Muscle of leg (tissue), 16 donors: ENCODE measurements around the gene C11orf24. TPM values are rescaled to one million over a fixed set of nuclear protein-coding genes. Genes with fewer than 3 reads are reported as not detected.

Source experiments
- DNase-seq: peaks from one replicate; pipeline ENCODE4 v3.0.0; 2013
- H3K27ac ChIP-seq: one replicate; pipeline ENCODE4 v1.5.1; 2013; ENCODE audit warnings: mild to moderate bottlenecking, low read length, control low read depth
- H3K27me3 ChIP-seq: one replicate; pipeline ENCODE4 v1.6.1; 2013; ENCODE audit warnings: low read length; ENCODE audit not compliant: control insufficient read depth, insufficient read depth
- H3K36me3 ChIP-seq: one replicate; pipeline ENCODE4 v1.6.1; 2013; ENCODE audit warnings: low read length; ENCODE audit not compliant: control insufficient read depth, insufficient read depth
- H3K4me1 ChIP-seq: one replicate; pipeline ENCODE4 v1.6.1; 2013; ENCODE audit warnings: low read length; ENCODE audit not compliant: control insufficient read depth, insufficient read depth
- H3K4me3 ChIP-seq: one replicate; pipeline ENCODE4 v1.5.1; 2013; ENCODE audit warnings: low read length, control low read depth
- H3K9me3 ChIP-seq: replicated peaks from 2 replicates; pipeline ENCODE4 v1.6.1; 2013; ENCODE audit warnings: low read depth, low read length; ENCODE audit not compliant: control insufficient read depth
- WGBS: methylation state at CpG from one replicate; pipeline ENCODE4 v1.1.5; 2013; ENCODE audit warnings: missing lambda C conversion rate; ENCODE audit not compliant: insufficient coverage; 5-methylcytosine and 5-hydroxymethylcytosine counted together
- long read RNA-seq, 11 donors: transcript quantifications; one replicate each; lab custom pipeline, GENCODE V29; 2026
- polyA plus RNA-seq, 8 donors: library from polyadenylated mRNA; unstranded; fragments of 120-200 nt; gene quantifications; one replicate each; pipeline versions ENCODE4 v1.2.1 to v1.2.3, GENCODE V29; 2013; ENCODE audit warnings: inconsistent platforms in 1 of 8, low replicate concordance in 1 of 8; ENCODE audit not compliant: insufficient read length in 8 of 8, insufficient read depth in 1 of 8
- total RNA-seq: library from RNA; stranded (reverse); fragments of 120-200 nt; gene quantifications from one replicate; pipeline ENCODE4 v1.2.4, GENCODE V29; 2013

Gene C11orf24
- 14.7 TPM for total RNA-seq
- 10 to 100 TPM; 24.6 to 39.0 (median 29.6) TPM for polyA plus RNA-seq
- long read RNA-seq, donor 1, partial matches to known transcripts = 0 of 3 reads
- long read RNA-seq, donor 1, other reads (novel, unspliced or antisense) = 0 of 3 reads
- long read RNA-seq, donor 2, partial matches to known transcripts = 0 of 2 reads
- long read RNA-seq, donor 2, other reads (novel, unspliced or antisense) = 0 of 2 reads
- long read RNA-seq, donor 3, transcript C11orf24-201 (4 exons, 2,063 nt) = major isoform, 8 of 8 reads
- long read RNA-seq, donor 3, partial matches to known transcripts = 0 of 8 reads
- long read RNA-seq, donor 3, other reads (novel, unspliced or antisense) = 0 of 8 reads
- long read RNA-seq, donor 4, transcript C11orf24-201 (4 exons, 2,063 nt) = major isoform, 7 of 8 reads
- long read RNA-seq, donor 4, partial matches to known transcripts = 0 of 8 reads
- long read RNA-seq, donor 4, other reads (novel, unspliced or antisense) = 0 of 8 reads
- long read RNA-seq, donor 5, transcript C11orf24-201 (4 exons, 2,063 nt) = major isoform, 33 of 46 reads
- long read RNA-seq, donor 5, partial matches to known transcripts = 10 of 46 reads
- long read RNA-seq, donor 5, other reads (novel, unspliced or antisense) = 0 of 46 reads
- long read RNA-seq, donor 6, transcript C11orf24-201 (4 exons, 2,063 nt) = major isoform, 11 of 17 reads
- long read RNA-seq, donor 6, partial matches to known transcripts = 5 of 17 reads
- long read RNA-seq, donor 6, other reads (novel, unspliced or antisense) = 0 of 17 reads
- long read RNA-seq, donor 7, transcript C11orf24-201 (4 exons, 2,063 nt) = major isoform, 10 of 11 reads
- long read RNA-seq, donor 7, partial matches to known transcripts = 0 of 11 reads
- long read RNA-seq, donor 7, other reads (novel, unspliced or antisense) = 0 of 11 reads
- long read RNA-seq, donor 8, transcript C11orf24-201 (4 exons, 2,063 nt) = major isoform, 5 of 5 reads
- long read RNA-seq, donor 8, partial matches to known transcripts = 0 of 5 reads
- long read RNA-seq, donor 8, other reads (novel, unspliced or antisense) = 0 of 5 reads
- long read RNA-seq, donor 9, transcript C11orf24-201 (4 exons, 2,063 nt) = major isoform, 12 of 12 reads
- long read RNA-seq, donor 9, partial matches to known transcripts = 0 of 12 reads
- long read RNA-seq, donor 9, other reads (novel, unspliced or antisense) = 0 of 12 reads
- long read RNA-seq, donor 10, transcript C11orf24-201 (4 exons, 2,063 nt) = major isoform, 5 of 32 reads
- long read RNA-seq, donor 10, partial matches to known transcripts = 23 of 32 reads
- long read RNA-seq, donor 10, other reads (novel, unspliced or antisense) = 0 of 32 reads
- long read RNA-seq, donor 11, transcript C11orf24-201 (4 exons, 2,063 nt) = major isoform, 9 of 15 reads
- long read RNA-seq, donor 11, partial matches to known transcripts = 5 of 15 reads
- long read RNA-seq, donor 11, other reads (novel, unspliced or antisense) = 0 of 15 reads

DNA sequence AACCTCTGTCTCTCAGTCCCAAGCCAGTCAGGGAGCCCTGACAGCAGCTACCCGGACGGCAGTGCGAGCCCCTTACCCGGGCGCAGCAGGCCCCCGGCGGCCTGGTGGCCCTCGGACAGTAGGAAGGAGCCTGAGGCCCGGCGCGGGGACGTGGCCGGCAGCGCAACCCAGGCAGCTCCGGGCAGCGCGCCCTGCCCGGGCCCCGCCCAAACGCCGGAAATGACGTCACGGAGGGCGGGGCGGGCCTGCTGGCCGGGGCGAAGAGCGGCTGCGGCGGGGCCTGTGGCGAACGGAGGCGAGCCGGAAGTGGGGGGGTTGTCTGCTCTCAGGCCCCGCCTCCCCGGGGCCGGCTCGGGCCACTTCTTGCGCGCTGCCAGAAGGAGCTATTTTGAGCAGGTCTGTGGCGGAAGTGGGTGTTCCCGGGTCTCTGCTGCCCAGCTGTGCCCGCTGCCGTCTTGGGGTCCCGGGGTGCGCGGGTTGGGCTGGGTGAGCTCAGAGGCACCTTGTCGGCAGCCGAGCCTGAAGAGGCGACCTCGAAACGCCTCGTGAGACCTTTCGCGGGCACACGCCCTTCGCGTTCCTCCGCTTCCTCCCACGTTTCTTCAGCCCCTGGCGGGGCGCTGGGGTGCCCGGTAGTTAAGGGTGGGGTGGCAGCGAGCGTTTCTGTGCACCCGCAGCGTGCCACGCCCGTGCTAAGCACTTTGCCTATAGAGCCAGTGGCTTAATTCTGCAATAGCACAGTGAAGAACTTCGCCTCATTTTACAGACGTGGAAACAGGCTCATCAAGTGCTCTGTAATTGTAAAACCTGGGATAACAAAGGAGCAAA, at the start of gene C11orf24:
TSS of gene C11orf24 (minus strand) at position 193 of the 828 bp plus-strand sequence. CDS start 8,206 bp downstream, outside the sequence.
- Histone ChIP-seq H3K4me1 (peaks cover 23% of the 10 kb centered on the region), H3K27ac (peak within 1 kb of the TSS; percentile 96), H3K9me3 (no peaks in the 10 kb centered on the region), H3K4me3 (peak within 1 kb of the TSS; percentile 97), H3K36me3 (peaks cover 15% of the 10 kb centered on the region), H3K27me3 (no peaks in the 10 kb centered on the region)
- DNase-seq = peak; percentile 97
- WGBS = under 1% methylated on average over 68 of the region's 71 CpGs

DNA sequence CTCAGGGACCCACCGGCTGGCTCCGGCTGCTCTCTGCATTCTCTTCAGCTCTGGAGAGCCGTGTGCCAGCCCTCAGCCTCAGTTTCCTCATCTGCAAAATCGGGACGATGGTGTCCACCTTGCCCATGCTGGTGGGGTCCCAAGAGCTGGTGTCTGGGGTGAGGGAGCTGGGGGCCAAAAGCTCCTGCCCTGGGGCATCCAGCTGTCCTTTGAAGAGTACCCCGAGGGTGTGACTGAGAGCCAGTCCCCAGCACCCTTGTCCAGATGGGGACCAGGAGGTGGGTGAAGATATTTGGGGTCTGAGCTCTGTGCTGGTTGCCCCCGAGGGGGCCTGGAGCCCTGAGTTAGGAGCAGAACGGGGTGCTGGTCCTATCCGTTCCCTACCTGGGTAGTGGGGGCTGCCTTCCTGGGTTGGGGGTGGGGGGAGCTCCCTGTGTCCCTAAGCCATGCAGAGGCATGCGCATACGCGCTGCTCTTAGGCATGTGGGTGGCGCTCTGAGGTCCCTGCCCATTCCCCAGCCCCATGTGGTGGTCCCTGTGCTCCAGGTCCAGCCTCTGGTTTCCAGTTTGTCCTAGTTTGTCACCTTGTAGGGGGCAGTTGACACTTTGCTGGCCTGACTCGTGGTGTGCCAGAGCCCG, 45.5 kb upstream of the C11orf24 start:
- no peak for DNase-seq
- peaks cover 3% of the 10 kb centered on the region for H3K27me3 ChIP-seq
- H3K9me3 ChIP-seq = no peaks in the 10 kb centered on the region
- H3K4me3 ChIP-seq = no peak overlapping the region
- peaks cover 5% of the 10 kb centered on the region for H3K36me3 ChIP-seq
- H3K4me1 ChIP-seq = peaks cover 56% of the 10 kb centered on the region
- peak overlapping the region; percentile 84 for H3K27ac ChIP-seq
- 64% methylated on average over 11 of the region's 15 CpGs for WGBS

- peaks cover 3% of the 10 kb centered on the region for H3K27me3 ChIP-seq
- peak; percentile 64 for DNase-seq
- H3K36me3 ChIP-seq = no peaks in the 10 kb centered on the region
- 44% methylated on average over 17 of the region's 19 CpGs for WGBS
- H3K4me1 ChIP-seq = peaks cover 53% of the 10 kb centered on the region
- H3K9me3 ChIP-seq = no peaks in the 10 kb centered on the region
- peak overlapping the region; percentile 68 for H3K4me3 ChIP-seq
- peak overlapping the region; percentile 91 for H3K27ac ChIP-seq
Observed at GRCh38 chr11:68315171-68315920, 43.6 kb upstream of the C11orf24 start.

DNA sequence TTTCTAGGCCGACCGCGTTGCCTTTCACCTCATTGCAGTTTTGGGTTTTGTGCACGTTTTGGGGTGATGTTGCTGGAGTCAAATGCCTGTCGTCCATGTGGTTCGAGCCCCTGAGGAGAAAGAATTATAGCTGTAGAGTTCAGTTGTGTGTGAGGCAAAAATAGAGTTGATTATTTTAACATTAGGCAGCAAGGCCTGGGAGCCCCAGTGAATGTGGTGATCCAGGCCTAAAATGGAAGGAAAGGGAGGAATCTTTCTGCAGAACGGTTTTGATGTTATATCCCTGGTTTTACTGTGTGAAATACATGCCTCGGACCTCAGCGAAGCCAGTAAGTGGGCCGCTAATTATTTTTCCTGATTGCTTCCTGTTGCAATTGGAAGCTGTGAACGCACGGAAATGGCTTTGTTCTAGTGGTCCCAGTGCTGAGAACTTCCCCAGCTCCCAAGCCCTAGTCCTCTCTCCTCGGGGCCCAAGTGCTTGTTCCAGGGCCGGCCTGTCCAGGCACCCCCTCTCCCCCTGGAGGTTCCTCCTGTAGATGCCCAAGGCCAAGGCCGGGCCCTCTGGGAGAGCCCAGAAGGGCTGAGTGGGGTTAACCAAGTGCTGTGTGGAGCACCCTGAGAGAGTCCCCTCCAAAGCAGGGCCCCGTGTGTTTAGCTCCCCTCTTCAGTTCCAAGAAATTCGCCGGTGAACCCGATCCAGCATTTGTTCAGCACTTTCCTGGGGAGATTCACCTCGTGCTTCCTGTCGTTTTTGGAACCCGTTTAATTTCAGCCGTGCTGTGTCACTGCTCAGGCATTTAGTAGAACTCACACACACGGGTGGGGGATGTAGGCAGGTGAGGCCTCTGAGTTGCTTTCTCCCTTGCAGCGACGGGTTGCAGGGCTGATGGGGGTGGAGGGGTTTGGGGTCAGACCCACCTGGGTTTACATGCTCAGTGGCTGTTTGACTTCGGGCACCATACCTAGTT, 42.7 kb upstream of the C11orf24 start:
- H3K4me1 ChIP-seq = peaks cover 53% of the 10 kb centered on the region
- WGBS = 5% methylated on average over 20 of the region's 27 CpGs
- peaks cover 3% of the 10 kb centered on the region for H3K27me3 ChIP-seq
- H3K27ac ChIP-seq = peak overlapping the region; percentile 91
- DNase-seq = peak; percentile 88
- no peaks in the 10 kb centered on the region for H3K9me3 ChIP-seq
- peak overlapping the region; percentile 68 for H3K4me3 ChIP-seq
- H3K36me3 ChIP-seq = no peaks in the 10 kb centered on the region

DNA sequence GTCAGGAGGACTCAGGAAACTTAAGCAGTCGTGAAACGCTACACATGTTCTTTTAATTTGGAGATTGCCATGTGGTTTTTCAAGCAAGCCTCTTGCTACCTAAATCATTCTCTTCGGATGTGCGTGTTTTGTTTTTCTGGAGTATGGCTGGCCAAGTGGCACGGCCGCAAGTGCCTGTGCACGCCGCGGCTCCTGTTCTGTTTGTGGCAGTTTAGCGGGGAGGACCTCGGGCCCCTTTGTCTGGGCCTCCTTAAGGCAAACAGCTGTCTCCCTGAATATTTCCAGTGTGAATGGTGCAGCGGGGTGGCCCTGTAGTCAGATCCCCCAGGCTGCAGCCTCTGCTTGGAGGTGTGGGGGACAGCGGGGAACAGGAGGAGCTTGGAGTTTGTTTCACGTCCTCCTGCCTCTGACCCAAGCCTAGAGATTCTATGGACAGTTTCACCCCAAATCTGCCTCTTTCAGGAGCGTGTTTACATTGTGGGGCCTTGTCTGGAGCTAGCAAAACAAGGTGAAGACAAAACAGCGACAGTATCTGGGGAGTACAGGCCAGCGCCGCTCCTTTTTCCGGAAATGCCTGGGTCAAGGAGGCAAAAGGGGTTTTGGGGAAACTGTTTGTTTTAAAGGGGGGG, 41.9 kb upstream of the C11orf24 start:
- no peaks in the 10 kb centered on the region for H3K36me3 ChIP-seq
- H3K9me3 ChIP-seq = no peaks in the 10 kb centered on the region
- peaks cover 53% of the 10 kb centered on the region for H3K4me1 ChIP-seq
- peaks cover 3% of the 10 kb centered on the region for H3K27me3 ChIP-seq
- peak overlapping the region; percentile 68 for H3K4me3 ChIP-seq
- peak; percentile 73 for DNase-seq
- under 1% methylated on average over 12 of the region's 19 CpGs for WGBS
- H3K27ac ChIP-seq = peak overlapping the region; percentile 91

DNA sequence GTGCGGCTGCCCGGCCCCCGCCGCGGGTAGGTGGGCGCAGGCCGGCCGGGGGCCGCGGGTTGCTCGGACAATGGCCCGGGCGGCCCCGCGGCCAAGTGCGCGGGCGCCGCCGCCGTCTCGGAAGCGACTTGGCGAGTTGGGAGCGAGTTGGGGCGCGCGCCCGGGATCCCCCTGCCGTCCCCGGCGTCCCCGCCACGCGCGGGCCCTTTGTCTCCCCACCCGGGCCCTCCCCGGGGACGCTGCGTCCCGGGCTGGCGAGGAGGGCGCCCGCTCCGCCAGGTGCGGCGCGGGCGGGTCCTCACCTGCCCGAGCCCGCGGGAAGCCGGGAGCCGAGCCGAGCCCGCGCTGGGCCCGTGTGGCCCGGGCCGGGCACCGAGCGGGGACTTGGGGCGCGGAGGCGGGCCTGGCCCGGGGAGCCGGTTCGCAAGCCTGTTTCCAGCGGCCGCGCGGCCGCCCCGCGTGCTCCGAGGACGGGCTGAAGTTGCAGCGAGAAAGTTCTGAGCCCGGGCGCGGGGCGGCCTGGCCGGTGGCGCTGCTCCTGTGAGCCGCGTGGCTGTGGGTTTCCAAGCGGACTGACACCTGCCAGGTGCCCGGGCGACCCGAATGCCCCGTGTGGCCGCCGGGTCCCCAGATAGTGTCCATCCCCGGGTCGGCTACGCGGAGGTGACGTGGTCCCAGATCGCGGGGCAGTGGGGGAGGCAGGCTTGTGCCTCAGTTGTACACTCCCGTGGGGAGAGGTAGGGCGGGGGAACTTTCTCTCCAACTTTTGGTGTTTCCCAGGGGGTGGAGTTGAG, 41.2 kb upstream of the C11orf24 start:
- DNase-seq = peak; percentile 34
- under 1% methylated on average over 101 of the region's 102 CpGs for WGBS
- H3K4me3 ChIP-seq = peak overlapping the region; percentile 68
- H3K9me3 ChIP-seq = no peaks in the 10 kb centered on the region
- peaks cover 57% of the 10 kb centered on the region for H3K4me1 ChIP-seq
- H3K36me3 ChIP-seq = no peaks in the 10 kb centered on the region
- peaks cover 3% of the 10 kb centered on the region for H3K27me3 ChIP-seq
- peak overlapping the region; percentile 91 for H3K27ac ChIP-seq
